Right lobe of liver (tissue), 6 donors: ENCODE results near the gene ZDHHC14. TPM values are rescaled to one million over a fixed set of nuclear protein-coding genes. Genes with fewer than 3 reads are reported as not detected.

Experiments used
- ATAC-seq, 4 donors: fragments of 200-7000 bp; cut with Tn5 transposase; one replicate each; pipeline ENCODE4 v1.9.1; 2020; ENCODE audit warnings: mild to moderate bottlenecking in 4 of 4, moderate library complexity in 4 of 4
- DNase-seq, 3 donors: peaks; one replicate each; pipeline ENCODE4 v3.0.0-alpha.2; 2020
- H3K27ac ChIP-seq, 3 donors: fragments of 200-600 bp; one replicate each; pipeline ENCODE4 v1.8.0; 2022
- H3K27me3 ChIP-seq, 2 donors: fragments of 200-600 bp; one replicate each; pipeline ENCODE4 v1.8.0; 2022
- H3K36me3 ChIP-seq, 4 donors: fragments of 200-600 bp; sonication (generic) in 1 of 4; one replicate each; pipeline versions ENCODE4 v1.5.1 to v1.8.0; 2017 to 2022; ENCODE audit warnings: control low read depth in 1 of 4
- H3K4me1 ChIP-seq, 4 donors: fragments of 200-600 bp; sonication (generic) in 1 of 4; one replicate each; pipeline versions ENCODE4 v1.5.1 to v1.8.0; 2017 to 2022; ENCODE audit warnings: control low read depth in 1 of 4
- H3K4me3 ChIP-seq, 3 donors: fragments of 200-600 bp; one replicate each; pipeline ENCODE4 v1.8.0; 2022
- H3K9me3 ChIP-seq, 4 donors: fragments of 200-600 bp; sonication (generic) in 1 of 4; one replicate each; pipeline versions ENCODE4 v1.5.1 to v1.8.0; 2017 to 2022; ENCODE audit warnings: control low read depth in 1 of 4
- POLR2A ChIP-seq: fragments of 450-650 bp; IDR thresholded peaks from one replicate; pipeline ENCODE4 v1.6.1; 2017; ENCODE audit warnings: antibody characterized with exemption, mild to moderate bottlenecking
- WGBS: methylation state at CpG from one replicate; pipeline ENCODE4 v1.1.6; 2018; ENCODE audit warnings: low coverage, low lambda C conversion rate; ENCODE audit not compliant: insufficient coverage; ENCODE audit errors: missing lambda C conversion rate; 5-methylcytosine and 5-hydroxymethylcytosine counted together
- intact Hi-C, 2 donors: fragments of 100-400 bp; cut with DNase I; formaldehyde crosslinking; loops; one replicate each; pipeline versions ENCODE4 v1.11.2 to v1.14.1; 2022
- total RNA-seq, 6 experiments: library from RNA; depleted of rRNA in 2 of 6; stranded (reverse); fragments of >200 nt in 2 of 6; fragmentation: NEBNext Ultra II Directional in 3 of 6; extraction: Animal tissue kit (Norgen Biotek cat#: 25700) in 3 of 6; gene quantifications; one replicate each; pipeline versions ENCODE4 v1.1.0 to v1.2.4, GENCODE V29; 2016 to 2023
- TF ChIP-seq, protein P1 (sequence below), 4 donors: fragments of 200-600 bp in 3 of 4; fragments of 450-650 bp in 1 of 4; IDR thresholded peaks; one replicate each; pipeline versions ENCODE4 v1.5.1 to v1.8.0; 2016 to 2022; ENCODE audit warnings: antibody characterized with exemption in 4 of 4, mild to moderate bottlenecking in 2 of 4
- donor health status: DM: no; HTN: yes; CAD: no.
- donor health status: DM: no; HTN: no; CAD: no.
- donor health status: DM: no; HTN: no; CAD: no.
- donor health status: DM: no; HTN: yes; CAD: no.
- donor health status: DM: no; HTN: yes; CAD: no.

Gene ZDHHC14
- total RNA-seq, 6 experiments from 2014 or later = 7.3 to 13.0 (median 10.3) TPM

DNA sequence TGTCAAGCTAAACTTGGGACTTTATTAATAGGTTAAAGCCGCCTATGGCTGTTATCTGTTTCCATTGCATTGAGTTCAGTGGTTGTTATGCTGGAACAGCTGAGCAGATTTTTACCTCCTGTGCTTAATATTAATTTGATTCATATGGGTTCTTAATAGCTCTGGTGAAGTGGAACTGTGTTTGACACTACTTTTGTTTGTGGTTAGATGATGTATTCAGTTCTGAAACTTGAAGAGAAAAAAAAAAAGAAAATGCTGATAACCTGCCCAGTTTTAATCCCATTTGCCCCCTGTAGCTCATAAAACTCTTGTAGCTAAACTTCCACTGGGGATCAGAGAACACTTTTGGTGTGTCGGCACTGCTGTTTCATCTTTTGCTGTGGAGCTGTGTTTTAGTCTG, 117.8 kb downstream of the ZDHHC14 start:
- intact Hi-C loops = no loop called here
- H3K4me3 ChIP-seq = no peak overlapping the region
- no peaks in the 10 kb centered on the region for H3K9me3 ChIP-seq
- TF ChIP-seq, protein P1, sequence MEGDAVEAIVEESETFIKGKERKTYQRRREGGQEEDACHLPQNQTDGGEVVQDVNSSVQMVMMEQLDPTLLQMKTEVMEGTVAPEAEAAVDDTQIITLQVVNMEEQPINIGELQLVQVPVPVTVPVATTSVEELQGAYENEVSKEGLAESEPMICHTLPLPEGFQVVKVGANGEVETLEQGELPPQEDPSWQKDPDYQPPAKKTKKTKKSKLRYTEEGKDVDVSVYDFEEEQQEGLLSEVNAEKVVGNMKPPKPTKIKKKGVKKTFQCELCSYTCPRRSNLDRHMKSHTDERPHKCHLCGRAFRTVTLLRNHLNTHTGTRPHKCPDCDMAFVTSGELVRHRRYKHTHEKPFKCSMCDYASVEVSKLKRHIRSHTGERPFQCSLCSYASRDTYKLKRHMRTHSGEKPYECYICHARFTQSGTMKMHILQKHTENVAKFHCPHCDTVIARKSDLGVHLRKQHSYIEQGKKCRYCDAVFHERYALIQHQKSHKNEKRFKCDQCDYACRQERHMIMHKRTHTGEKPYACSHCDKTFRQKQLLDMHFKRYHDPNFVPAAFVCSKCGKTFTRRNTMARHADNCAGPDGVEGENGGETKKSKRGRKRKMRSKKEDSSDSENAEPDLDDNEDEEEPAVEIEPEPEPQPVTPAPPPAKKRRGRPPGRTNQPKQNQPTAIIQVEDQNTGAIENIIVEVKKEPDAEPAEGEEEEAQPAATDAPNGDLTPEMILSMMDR (IDR thresholded peaks at IDR 0.05) = no peak
- TF ChIP-seq POLR2A = no peak
- no peaks in the 10 kb centered on the region for H3K27me3 ChIP-seq
- H3K4me1 ChIP-seq = no peaks in the 10 kb centered on the region
- no peak overlapping the region for H3K27ac ChIP-seq
- 84% methylated on average over 2 of the region's 2 CpGs for WGBS
- no peaks in the 10 kb centered on the region for H3K36me3 ChIP-seq
- ATAC-seq = no peak
- DNase-seq = no peak

DNA sequence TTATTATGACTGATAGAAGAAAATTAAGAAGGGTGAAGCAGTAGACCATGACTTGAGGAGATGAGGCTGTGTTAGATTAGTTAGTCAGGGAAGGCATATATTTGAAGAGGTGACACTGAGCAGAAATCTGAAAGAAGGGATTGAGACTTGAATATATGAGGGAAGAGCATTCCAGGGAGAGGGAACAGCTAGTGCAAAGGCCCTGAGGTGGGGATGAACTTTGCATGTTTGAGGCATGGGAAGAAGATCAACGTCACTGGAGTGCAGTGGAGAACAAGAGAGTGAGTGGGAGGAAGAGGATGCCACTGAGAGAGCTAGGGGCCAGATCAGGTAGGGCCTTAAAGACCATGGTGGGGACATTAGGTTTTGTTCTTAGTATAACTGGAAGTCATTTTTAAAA, 119.0 kb downstream of the ZDHHC14 start:
- 87% methylated on average over 1 of the region's 1 CpG for WGBS
- DNase-seq (no peak), ATAC-seq (no peak)
- H3K4me3 ChIP-seq = no peak overlapping the region
- H3K4me1 ChIP-seq = no peaks in the 10 kb centered on the region
- no peaks in the 10 kb centered on the region for H3K9me3 ChIP-seq
- no peak overlapping the region for H3K27ac ChIP-seq
- intact Hi-C loops = no loop called here
- TF ChIP-seq, protein P1 (IDR thresholded peaks at IDR 0.05) = no peak
- no peak for TF ChIP-seq POLR2A
- no peaks in the 10 kb centered on the region for H3K27me3 ChIP-seq
- peaks cover 0 to 1% (median 0%) of the 10 kb centered on the region in 4 donors for H3K36me3 ChIP-seq

DNA sequence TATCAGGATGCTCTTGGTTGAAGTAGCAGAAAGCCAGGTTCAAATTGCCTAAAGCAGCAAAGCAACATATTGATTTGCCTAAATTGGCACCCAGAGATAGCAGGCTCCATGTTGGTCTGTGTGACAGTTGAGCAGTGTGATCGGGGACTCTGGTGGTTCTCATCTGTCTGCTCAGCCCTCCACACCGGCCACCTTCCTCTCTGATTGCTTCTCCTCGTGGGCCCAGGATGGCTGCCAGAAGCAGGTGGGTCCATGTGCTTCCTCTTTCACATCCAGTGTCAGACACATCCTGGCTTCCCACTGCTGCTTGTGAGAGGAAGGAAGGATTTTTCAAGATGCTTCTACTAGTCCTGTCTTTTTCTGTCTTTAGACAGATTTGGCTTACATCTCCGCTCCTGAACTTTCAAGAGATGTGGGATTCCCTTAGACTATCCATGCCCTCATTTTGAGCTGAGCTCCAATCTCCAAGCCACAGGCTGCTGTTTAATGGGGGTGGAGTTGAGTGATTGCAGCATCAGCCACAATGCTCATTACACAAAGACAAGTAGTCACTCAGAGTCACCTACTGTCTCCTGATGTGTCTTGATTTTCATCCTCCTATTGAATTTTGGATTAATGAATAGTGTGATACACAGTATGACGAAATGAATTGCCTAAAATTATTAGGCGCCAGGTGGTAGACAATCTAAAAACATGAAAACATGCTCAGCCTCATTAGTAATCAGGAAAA, 122.2 kb downstream of the ZDHHC14 start:
- intact Hi-C loops = no loop called here
- no peak for ATAC-seq
- Histone ChIP-seq H3K9me3 (peaks cover 0 to 5% (median 1%) of the 10 kb centered on the region in 4 donors), H3K4me1 (no peaks in the 10 kb centered on the region), H3K27ac (no peak overlapping the region), H3K4me3 (no peak overlapping the region), H3K36me3 (peaks cover 0 to 4% (median 0%) of the 10 kb centered on the region in 4 donors), H3K27me3 (no peaks in the 10 kb centered on the region)
- 100% methylated on average over 3 of the region's 6 CpGs for WGBS
- no peak for TF ChIP-seq POLR2A
- TF ChIP-seq, protein P1 (IDR thresholded peaks at IDR 0.05) = no peak
- DNase-seq = no peak

GRCh38 chr6:157505912-157506491, 125.0 kb downstream of the ZDHHC14 start:
- Histone ChIP-seq H3K27me3 (no peaks in the 10 kb centered on the region), H3K27ac (no peak overlapping the region), H3K9me3 (peaks cover 0 to 5% (median 1%) of the 10 kb centered on the region in 4 donors), H3K36me3 (peaks cover 0 to 4% (median 0%) of the 10 kb centered on the region in 4 donors), H3K4me1 (no peaks in the 10 kb centered on the region), H3K4me3 (no peak overlapping the region)
- intact Hi-C loops = no loop called here
- ATAC-seq (no peak), DNase-seq (no peak)
- TF ChIP-seq, protein P1 (IDR thresholded peaks at IDR 0.05) = no peak
- no peak for TF ChIP-seq POLR2A
- 67% methylated on average over 1 of the region's 3 CpGs for WGBS
